ENCODE data around the gene KCNH6.

- TF ChIP-seq POLR2AphosphoS5 (IDR thresholded peaks at IDR 0.05; ENCODE audit: low read depth) (no peak), CTCF (IDR thresholded peaks at IDR 0.05; ENCODE audit: insufficient read depth, low read length) (no peak), SPI1 (IDR thresholded peaks at IDR 0.05; ENCODE audit: borderline replicate concordance, low read depth) (no peak), GABPA (IDR thresholded peaks at IDR 0.05; ENCODE audit: low read depth) (no peak)
Observed at GRCh38 chr17:63488851-63489250, 34.3 kb upstream of the KCNH6 start.

All from HL-60 (cell line).